ENCODE data around the gene RPL36.

RPL36 gene

DNA sequence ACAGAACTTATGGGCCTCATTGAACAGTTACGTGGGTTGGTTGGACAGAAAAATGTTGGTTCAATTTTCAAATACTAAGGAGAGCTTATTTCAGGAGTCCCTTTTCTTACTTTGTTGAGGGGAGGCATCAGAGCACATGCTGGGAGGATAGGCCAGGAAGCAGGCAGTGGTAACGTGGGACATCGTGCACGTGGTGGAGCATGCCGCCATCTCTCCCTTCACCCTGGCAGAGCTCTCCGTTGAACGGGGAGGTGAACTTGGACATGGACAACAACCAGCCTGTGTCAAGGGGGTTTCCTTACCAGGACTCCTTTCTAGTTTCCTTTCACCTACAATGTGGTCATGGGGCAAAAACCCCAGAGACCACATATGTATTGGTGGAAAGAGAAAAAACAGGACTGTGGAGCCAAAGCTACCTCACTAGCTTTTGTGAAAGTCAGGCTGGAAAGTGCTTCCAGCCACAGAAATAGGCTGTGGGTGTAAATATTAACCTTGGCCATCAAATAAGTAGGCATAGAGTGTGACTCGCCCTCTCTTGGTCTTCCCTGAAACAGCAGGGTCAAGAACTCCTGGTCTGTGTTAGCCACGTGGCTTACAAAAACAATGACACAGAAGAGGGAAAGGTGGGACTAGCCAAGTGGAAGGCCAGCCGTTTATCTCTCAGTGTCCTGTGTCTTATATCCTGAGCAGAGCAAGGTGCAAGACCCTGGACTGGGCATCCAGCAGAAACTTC, 24.1 kb upstream of the RPL36 start:
- H3K36me3 ChIP-seq (ENCODE audit: insufficient read depth, low read length): peaks cover 13% of the 10 kb centered on the region

DNA sequence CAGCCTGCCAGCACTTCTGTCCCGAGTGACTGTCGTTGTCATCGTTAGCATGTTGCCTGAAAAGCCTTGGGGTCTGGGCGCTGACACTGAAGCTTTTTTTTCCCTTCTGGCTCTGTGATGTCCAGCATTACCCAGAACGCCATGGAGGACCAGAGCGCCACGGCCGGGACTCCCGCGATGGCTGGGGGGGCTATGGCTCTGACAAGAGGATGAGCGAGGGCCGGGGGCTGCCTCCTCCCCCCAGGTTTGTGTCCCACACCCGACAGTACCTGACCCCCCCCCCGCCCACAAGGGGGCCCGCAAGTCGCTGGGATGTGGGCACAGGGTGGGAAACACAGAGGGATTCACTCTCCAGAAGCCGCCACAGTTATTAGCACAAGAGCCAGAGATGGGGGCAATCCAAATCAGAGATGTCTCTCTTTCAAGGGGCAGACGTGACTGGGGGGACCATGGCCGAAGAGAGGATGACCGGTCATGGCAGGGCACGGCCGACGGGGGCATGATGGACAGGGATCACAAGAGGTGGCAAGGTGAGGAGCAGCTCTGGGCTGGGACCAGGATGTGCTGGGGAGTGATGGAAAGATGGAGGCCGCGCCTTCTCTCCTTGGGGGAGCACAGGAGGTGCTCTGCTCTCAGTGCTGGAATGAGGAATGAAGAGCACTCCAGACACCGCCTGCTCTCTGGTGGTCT, 23.0 kb upstream of the RPL36 start:
- peaks cover 13% of the 10 kb centered on the region for H3K36me3 ChIP-seq (ENCODE audit: insufficient read depth, low read length)

More for the DNA sequence above, 24.1 kb upstream of the RPL36 start:
- peaks cover 6% of the 10 kb centered on the region; the same call in 1 of the 2 replicates for H3K4me1 ChIP-seq (ENCODE audit: insufficient read depth, low read length)
- H3K9ac ChIP-seq (ENCODE audit: low read depth, low read length): no peak overlapping the region
- H3K9me3 ChIP-seq (ENCODE audit: control insufficient read depth, insufficient read depth, low read length): no peaks in the 10 kb centered on the region

DNA sequence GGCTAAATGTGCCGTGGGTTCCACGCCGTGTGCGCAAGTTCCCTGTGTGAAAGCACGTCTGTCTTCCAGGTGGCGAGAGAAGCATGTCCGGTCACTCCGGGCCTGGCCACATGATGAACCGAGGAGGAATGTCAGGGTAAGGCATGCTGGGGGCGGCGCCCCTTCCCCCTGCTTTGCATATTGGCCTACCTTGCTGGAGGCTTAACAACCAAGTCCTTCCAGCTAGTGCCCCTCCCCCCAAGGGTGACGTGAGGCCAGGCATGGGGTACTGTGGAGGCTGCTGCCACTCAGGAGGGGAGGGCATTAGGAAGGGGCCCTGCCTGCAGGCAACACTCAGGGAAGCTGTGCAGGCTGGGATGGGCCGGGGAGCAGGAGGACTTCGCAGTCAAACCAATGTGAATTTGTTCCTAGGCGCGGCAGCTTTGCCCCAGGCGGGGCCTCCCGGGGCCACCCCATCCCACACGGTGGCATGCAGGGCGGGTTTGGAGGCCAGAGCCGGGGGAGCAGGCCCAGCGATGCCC, 22.3 kb upstream of the RPL36 start:
- no peak overlapping the region for H3K9ac ChIP-seq (ENCODE audit: low read depth, low read length)
- H3K36me3 ChIP-seq (ENCODE audit: insufficient read depth, low read length): peaks cover 13% of the 10 kb centered on the region
- no peaks in the 10 kb centered on the region for H3K9me3 ChIP-seq (ENCODE audit: control insufficient read depth, insufficient read depth, low read length)
- H3K4me1 ChIP-seq (ENCODE audit: insufficient read depth, low read length): peaks cover 6% of the 10 kb centered on the region; the same call in 1 of the 2 replicates

More for the DNA sequence above, 23.0 kb upstream of the RPL36 start:
- no peak overlapping the region for H3K9ac ChIP-seq (ENCODE audit: low read depth, low read length)
- peaks cover 6% of the 10 kb centered on the region; the same call in 1 of the 2 replicates for H3K4me1 ChIP-seq (ENCODE audit: insufficient read depth, low read length)
- H3K9me3 ChIP-seq (ENCODE audit: control insufficient read depth, insufficient read depth, low read length): no peaks in the 10 kb centered on the region

DNA sequence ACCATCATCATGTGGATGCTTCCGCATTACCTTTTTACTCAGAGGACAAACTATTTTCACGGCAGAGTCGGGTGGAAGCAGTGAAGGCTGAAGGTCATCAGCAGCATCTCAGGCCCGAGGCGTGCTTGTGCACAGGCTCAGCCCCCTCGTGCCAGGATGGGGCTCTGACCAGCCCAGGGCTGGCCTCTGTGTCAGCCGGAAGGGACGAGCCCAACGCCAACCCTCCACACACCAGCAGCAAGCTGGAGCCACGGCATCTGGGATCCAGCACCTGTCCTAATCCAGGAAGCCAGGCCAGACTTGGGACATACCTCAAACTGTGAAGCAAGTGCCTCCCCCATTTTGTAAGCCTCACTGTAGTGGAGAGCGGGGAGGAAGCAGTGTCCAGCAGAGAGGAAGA, 20.9 kb upstream of the RPL36 start:
- Histone ChIP-seq H3K36me3 (ENCODE audit: insufficient read depth, low read length) (peaks cover 13% of the 10 kb centered on the region), H3K4me1 (ENCODE audit: insufficient read depth, low read length) (peaks cover 6% of the 10 kb centered on the region; the same call in 1 of the 2 replicates), H3K9ac (ENCODE audit: low read depth, low read length) (no peak overlapping the region), H3K9me3 (ENCODE audit: control insufficient read depth, insufficient read depth, low read length) (no peaks in the 10 kb centered on the region)

DNA sequence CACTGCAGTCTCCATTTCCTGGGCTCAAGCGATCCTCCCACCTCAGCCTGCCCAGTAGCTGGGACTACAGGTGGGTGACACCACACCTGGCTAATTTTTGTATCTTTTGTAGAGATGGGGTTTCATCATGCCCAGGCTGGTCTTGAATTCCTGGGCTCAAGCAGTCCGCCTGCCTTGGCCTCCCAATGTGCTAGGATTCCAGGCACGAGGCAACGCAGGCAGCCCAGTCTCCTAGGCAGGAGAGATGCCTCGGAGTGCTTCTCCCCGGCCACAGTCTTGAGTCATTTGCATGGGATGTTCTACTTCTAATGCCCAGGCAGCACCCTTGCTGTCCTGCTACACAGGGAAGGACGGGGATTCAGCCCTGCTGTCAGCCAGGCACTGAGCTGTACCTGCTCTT, 18.5 kb upstream of the RPL36 start:
- Histone ChIP-seq H3K36me3 (ENCODE audit: insufficient read depth, low read length) (no peaks in the 10 kb centered on the region), H3K9me3 (ENCODE audit: control insufficient read depth, insufficient read depth, low read length) (no peaks in the 10 kb centered on the region), H3K4me1 (ENCODE audit: insufficient read depth, low read length) (peaks cover 6% of the 10 kb centered on the region; the same call in 1 of the 2 replicates), H3K9ac (ENCODE audit: low read depth, low read length) (no peak overlapping the region)

DNA sequence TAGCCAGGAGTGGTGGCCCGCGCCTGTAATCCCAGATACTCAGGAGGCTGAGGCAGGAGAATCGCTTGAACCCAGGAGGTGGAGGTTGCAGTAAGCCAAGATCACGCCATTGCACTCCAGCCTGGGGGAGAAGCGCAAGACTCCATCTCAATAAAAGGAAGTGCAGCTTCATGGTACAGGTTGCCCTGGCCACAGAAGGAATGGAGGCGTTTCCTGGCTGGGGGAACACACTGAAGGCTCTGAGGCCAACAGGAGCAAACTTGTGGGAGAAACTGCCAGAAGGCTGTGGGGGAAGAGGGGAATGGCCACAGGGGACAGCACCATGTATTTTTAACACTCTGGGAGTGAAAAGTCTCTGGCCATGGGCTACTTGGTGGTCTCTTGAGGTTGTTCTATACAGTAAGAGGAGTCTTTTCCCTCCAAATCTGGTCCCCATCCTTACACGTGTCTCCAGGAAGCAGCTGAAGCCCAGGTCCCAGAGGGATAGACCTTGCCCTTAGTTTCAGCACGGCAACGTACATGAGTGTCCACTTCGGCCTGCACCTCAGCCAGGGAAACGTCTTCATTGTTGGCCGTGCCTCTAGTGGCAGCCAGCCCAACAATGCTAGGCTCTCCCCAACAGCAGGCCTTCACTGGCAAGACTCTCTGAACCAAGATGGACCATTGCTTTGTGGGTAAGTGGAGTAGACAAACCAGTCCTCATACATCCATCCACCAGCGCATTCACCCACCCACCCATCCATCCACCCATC, 17.2 kb upstream of the RPL36 start:
- Histone ChIP-seq H3K9me3 (ENCODE audit: control insufficient read depth, insufficient read depth, low read length) (no peaks in the 10 kb centered on the region), H3K9ac (ENCODE audit: low read depth, low read length) (no peak overlapping the region), H3K36me3 (ENCODE audit: insufficient read depth, low read length) (no peaks in the 10 kb centered on the region)

DNA sequence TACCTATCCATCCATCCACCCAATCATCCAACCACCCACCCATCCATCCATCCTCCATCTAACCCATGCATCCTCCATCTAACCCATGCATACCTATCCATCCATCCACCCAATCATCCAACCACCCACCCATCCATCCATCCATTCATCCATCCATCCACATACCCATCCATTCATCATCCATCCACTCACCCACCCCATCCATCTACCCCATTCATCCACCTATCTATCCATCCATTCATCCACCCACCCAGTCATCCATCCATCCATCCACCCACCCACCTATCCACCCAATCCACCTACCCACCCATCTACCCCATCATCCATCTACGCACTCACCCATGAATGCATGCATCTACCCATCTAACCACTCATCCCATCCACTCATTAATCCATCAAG, 16.3 kb upstream of the RPL36 start:
- H3K9me3 ChIP-seq (ENCODE audit: control insufficient read depth, insufficient read depth, low read length): no peaks in the 10 kb centered on the region

More for the DNA sequence above, 17.2 kb upstream of the RPL36 start:
- H3K4me1 ChIP-seq (ENCODE audit: insufficient read depth, low read length): no peaks in the 10 kb centered on the region

DNA sequence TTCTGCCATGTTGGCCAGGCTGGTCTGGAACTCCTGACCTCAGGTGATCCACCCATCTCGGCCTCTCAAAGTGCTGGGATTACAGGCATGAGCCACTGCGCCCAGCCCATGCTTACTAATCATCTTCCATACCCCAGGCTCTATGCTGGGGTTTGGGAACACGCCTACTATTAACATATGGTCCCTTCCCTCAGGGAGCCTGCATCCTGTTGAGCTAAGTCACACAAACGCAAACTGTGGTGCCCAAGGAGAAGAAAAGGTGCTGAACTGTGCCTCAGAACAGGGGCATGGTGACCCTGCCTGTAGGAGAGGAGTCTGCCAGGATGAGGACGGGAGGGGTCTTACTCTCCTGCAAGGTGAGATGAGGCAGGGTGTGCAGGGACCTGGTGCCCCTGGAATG, 15.4 kb upstream of the RPL36 start:
- Histone ChIP-seq H3K4me1 (ENCODE audit: insufficient read depth, low read length) (no peaks in the 10 kb centered on the region), H3K36me3 (ENCODE audit: insufficient read depth, low read length) (no peaks in the 10 kb centered on the region), H3K9me3 (ENCODE audit: control insufficient read depth, insufficient read depth, low read length) (no peaks in the 10 kb centered on the region), H3K9ac (ENCODE audit: low read depth, low read length) (no peak overlapping the region)

More for the DNA sequence above, 16.3 kb upstream of the RPL36 start:
- Histone ChIP-seq H3K9ac (ENCODE audit: low read depth, low read length) (no peak overlapping the region), H3K4me1 (ENCODE audit: insufficient read depth, low read length) (no peaks in the 10 kb centered on the region), H3K36me3 (ENCODE audit: insufficient read depth, low read length) (no peaks in the 10 kb centered on the region)

DNA sequence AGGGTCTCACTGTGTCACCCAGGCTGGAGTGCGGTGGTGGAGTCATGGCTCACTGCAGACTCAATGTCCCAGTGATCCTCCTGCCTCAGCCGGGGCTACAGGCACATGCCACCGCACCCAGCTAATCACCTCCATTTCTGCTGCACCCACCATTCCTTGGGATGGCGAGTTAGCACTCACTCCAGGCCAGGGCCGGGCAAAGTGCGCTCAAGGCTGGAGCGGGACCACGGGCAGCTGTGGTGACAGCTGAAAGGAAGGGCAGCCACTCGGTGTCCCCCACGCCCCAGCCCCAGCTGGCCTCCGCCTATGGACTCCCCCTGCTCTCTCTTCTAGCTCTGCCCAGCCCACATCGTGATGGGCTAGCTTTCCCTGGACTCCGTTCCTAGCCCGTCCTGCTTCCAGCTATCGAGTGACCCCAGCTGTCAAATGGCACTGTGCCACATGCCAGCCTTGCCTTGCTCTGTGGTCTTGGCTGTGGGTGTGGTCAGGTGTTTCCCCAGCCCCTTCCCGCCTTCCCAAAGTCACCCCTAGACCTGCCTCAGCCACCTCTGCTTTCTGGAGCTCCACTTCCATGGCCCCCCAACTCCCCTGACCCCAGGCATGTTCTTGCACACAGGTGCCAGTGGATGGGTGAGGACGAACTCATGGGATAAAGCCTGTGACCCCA, 13.9 kb upstream of the RPL36 start:
- H3K36me3 ChIP-seq (ENCODE audit: insufficient read depth, low read length): no peaks in the 10 kb centered on the region
- H3K4me1 ChIP-seq (ENCODE audit: insufficient read depth, low read length): no peaks in the 10 kb centered on the region
- H3K9ac ChIP-seq (ENCODE audit: low read depth, low read length): no peak overlapping the region
- no peaks in the 10 kb centered on the region for H3K9me3 ChIP-seq (ENCODE audit: control insufficient read depth, insufficient read depth, low read length)

DNA sequence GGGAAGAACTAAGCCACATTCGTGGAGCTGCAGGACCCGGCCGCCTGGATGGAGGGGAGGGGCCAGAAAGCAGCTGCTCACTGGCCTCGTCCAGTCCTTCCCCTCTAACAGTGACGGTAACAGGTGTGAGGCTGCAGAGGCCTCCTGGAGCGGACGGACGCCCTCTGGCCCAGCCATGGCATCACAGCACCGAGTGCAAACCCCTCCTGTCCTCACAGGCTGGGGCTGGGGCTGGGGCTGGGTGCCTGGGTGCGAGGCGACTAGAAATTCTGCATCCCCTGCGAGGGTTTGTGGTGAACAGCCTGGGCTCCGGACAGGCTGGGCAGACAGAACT, 13.4 kb upstream of the RPL36 start:
- no peaks in the 10 kb centered on the region for H3K4me1 ChIP-seq (ENCODE audit: insufficient read depth, low read length)
- H3K36me3 ChIP-seq (ENCODE audit: insufficient read depth, low read length): no peaks in the 10 kb centered on the region
- no peaks in the 10 kb centered on the region for H3K9me3 ChIP-seq (ENCODE audit: control insufficient read depth, insufficient read depth, low read length)
- H3K9ac ChIP-seq (ENCODE audit: low read depth, low read length): no peak overlapping the region

DNA sequence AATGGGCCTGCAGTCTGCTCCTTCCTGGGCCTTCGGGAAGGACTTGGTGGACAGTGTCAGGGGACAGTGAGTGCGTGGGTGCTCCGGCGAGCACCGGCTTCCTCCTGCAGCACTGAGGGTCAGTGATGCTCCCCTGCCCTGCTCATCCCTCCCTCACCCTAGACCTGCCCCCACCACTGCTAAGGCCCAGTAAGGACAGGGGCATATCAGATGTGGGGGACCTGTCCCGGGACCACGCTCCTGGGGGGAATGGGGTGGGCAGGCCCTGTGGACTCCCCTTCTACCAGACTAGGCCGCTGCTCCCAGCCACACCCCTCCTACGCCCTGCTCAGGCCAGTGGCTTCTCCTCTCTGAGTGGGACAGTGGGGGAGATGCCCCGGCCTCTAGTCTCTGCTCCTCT, 13.0 kb upstream of the RPL36 start:
- H3K36me3 ChIP-seq (ENCODE audit: insufficient read depth, low read length): no peaks in the 10 kb centered on the region
- no peak overlapping the region for H3K9ac ChIP-seq (ENCODE audit: low read depth, low read length)
- H3K9me3 ChIP-seq (ENCODE audit: control insufficient read depth, insufficient read depth, low read length): no peaks in the 10 kb centered on the region
- no peaks in the 10 kb centered on the region for H3K4me1 ChIP-seq (ENCODE audit: insufficient read depth, low read length)

DNA sequence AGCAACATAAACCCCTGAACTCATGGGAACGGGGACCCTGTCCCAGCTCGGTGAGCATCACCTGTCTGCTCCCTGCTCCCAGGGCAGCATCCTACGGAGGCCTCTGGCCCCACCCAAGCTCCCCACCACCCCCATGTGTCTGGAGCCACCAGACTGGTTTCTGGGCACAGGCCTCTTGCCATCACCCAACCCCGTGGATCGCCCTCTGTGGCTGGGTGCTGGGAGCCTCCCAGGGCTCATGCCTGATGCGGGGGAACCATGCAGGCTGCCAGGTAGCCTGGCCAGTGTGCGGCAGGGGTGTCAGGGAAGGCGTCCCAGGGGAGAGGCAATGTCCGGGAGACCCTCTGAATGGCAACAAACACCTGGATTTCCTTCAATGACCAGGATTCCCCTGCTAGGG, 12.5 kb upstream of the RPL36 start:
- Histone ChIP-seq H3K9me3 (ENCODE audit: control insufficient read depth, insufficient read depth, low read length) (no peaks in the 10 kb centered on the region), H3K36me3 (ENCODE audit: insufficient read depth, low read length) (no peaks in the 10 kb centered on the region), H3K4me1 (ENCODE audit: insufficient read depth, low read length) (no peaks in the 10 kb centered on the region), H3K9ac (ENCODE audit: low read depth, low read length) (no peak overlapping the region)

DNA sequence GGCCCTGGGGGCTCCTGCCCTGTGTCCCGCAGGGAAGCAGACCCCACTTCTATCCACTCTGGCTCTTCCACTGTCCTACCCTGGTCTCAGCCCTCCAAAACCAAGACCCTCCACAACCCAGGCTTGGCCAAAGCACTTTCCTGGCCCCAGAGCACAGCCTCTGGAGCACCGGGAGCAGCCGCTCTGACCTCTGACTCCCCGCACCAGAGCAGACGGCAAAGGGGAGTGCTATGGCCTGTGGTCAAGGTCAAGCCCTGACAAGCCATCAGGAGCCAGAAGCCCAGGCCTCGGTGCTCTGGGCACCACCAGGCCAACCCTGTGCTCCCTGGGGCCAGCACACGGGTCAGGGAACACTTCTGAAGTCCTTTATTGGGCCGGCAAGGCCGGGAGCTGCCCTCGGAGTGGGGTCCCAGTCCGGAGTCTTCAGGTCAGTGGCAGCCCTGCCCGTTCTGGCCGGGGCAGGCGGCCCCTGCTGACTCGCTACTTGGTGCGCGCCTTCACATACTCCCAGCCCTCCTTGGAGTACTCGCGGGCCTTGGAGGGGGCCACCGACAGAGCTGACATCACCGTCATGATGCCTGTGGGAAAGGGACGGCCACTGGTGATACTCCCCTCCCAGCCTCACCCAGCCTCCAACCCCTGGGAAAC, 11.9 kb upstream of the RPL36 start:
- no peaks in the 10 kb centered on the region for H3K9me3 ChIP-seq (ENCODE audit: control insufficient read depth, insufficient read depth, low read length)
- no peaks in the 10 kb centered on the region for H3K4me1 ChIP-seq (ENCODE audit: insufficient read depth, low read length)
- no peaks in the 10 kb centered on the region for H3K36me3 ChIP-seq (ENCODE audit: insufficient read depth, low read length)
- H3K9ac ChIP-seq (ENCODE audit: low read depth, low read length): no peak overlapping the region
